Ectodermal cell (in vitro differentiated cells): ENCODE data around the gene ERI3.

Experiments
- H3K27ac ChIP-seq: 2 replicates; pipeline ENCODE4 v1.7.0; 2013; ENCODE audit warnings: mild to moderate bottlenecking, low read depth, low read length; ENCODE audit not compliant: insufficient read depth, poor library complexity, severe bottlenecking
- H3K27me3 ChIP-seq: 2 replicates; pipeline ENCODE4 v1.7.0; 2013; ENCODE audit warnings: mild to moderate bottlenecking, low read length; ENCODE audit not compliant: insufficient read depth, control insufficient read depth, poor library complexity, severe bottlenecking
- H3K36me3 ChIP-seq: one replicate; pipeline ENCODE4 v1.7.0; 2013; ENCODE audit warnings: low read length; ENCODE audit not compliant: control insufficient read depth, insufficient read depth
- H3K4me1 ChIP-seq: one replicate; pipeline ENCODE4 v1.7.0; 2013; ENCODE audit warnings: low read length; ENCODE audit not compliant: control insufficient read depth, insufficient read depth
- H3K4me3 ChIP-seq: 2 replicates; pipeline ENCODE4 v1.7.0; 2013; ENCODE audit warnings: low read depth, low read length, control low read depth; ENCODE audit not compliant: insufficient read depth
- H3K9me3 ChIP-seq: 2 replicates; pipeline ENCODE4 v1.7.0; 2013; ENCODE audit warnings: mild to moderate bottlenecking, low read length, moderate library complexity; ENCODE audit not compliant: control insufficient read depth
- WGBS, 2 experiments: methylation state at CpG; one replicate each; pipeline ENCODE4 v1.1.7; 2013; ENCODE audit warnings: missing lambda C conversion rate in 2 of 2; 5-methylcytosine and 5-hydroxymethylcytosine counted together

The ERI3 gene

DNA sequence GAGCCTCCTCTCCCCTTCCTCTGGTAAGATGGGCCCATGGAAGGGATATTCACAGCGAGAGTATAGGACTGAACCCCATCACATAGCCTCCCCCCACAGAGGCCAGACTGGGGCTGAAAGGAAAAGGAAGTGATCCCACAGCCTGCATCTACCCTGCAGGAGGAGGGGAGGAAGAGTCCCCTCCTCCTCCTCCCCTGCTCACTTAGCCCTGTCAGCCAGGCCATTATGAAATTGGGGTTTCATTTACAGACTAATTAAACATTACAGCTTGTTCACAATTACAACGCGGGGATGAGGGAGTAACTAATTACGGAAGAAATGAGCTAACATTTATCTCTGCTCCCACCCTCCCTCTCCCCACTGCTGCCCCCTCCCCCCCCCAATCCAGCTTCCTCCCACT lies 116.4 kb downstream of the ERI3 start:
- Histone ChIP-seq H3K9me3 (no peaks in the 10 kb centered on the region), H3K4me3 (no peak overlapping the region), H3K36me3 (no peaks in the 10 kb centered on the region), H3K27me3 (no peaks in the 10 kb centered on the region), H3K27ac (no peak overlapping the region), H3K4me1 (peaks cover 46% of the 10 kb centered on the region)
- 90 to 97% methylated on average over 3 to 4 of the region's 4 CpGs for WGBS, 2 experiments

GRCh38 chr1:44237721-44238457 lies 117.2 kb downstream of the ERI3 start:
- no peaks in the 10 kb centered on the region for H3K27me3 ChIP-seq
- WGBS, 2 experiments = 48 to 49% methylated on average over 33 of the region's 33 CpGs
- H3K9me3 ChIP-seq = no peaks in the 10 kb centered on the region
- no peaks in the 10 kb centered on the region for H3K36me3 ChIP-seq
- no peak overlapping the region for H3K27ac ChIP-seq
- H3K4me1 ChIP-seq = peaks cover 38% of the 10 kb centered on the region
- H3K4me3 ChIP-seq = no peak overlapping the region

GRCh38 chr1:44236490-44237272 lies 118.4 kb downstream of the ERI3 start:
- Histone ChIP-seq H3K9me3 (no peaks in the 10 kb centered on the region), H3K27me3 (no peaks in the 10 kb centered on the region), H3K27ac (no peak overlapping the region), H3K4me1 (peaks cover 33% of the 10 kb centered on the region), H3K36me3 (no peaks in the 10 kb centered on the region), H3K4me3 (no peak overlapping the region)
- 85 to 86% methylated on average over 8 of the region's 8 CpGs for whole genome bisulfite sequencing, 2 experiments

DNA sequence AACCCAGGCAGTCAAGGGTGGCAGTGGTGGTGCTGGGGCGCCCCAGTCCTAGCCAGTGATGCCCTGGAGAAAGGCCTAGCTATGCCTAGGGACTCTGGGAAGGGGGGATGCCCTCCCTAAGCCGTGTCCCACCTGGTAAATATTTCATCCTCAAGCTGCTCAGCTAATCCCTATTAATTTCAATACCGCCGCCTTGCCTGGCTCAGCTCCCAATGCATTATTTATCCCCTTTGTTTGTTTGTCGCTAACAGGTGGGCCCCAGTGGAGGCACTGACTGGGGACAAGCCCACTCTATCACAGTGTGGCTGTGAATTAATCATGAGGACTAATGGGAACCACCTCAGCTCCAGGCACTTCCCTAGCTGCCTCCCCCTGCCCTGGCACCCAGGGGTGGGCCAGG lies 119.2 kb downstream of the ERI3 start:
- 92 to 94% methylated on average over 5 of the region's 5 CpGs for WGBS, 2 experiments
- no peak overlapping the region for H3K4me3 ChIP-seq
- no peaks in the 10 kb centered on the region for H3K9me3 ChIP-seq
- H3K27ac ChIP-seq = no peak overlapping the region
- H3K27me3 ChIP-seq = no peaks in the 10 kb centered on the region
- no peaks in the 10 kb centered on the region for H3K36me3 ChIP-seq
- H3K4me1 ChIP-seq = peaks cover 29% of the 10 kb centered on the region

- Histone ChIP-seq H3K36me3 (peaks cover 2% of the 10 kb centered on the region), H3K9me3 (no peaks in the 10 kb centered on the region), H3K4me3 (no peak overlapping the region), H3K27me3 (no peaks in the 10 kb centered on the region), H3K4me1 (peaks cover 8% of the 10 kb centered on the region), H3K27ac (no peak overlapping the region)
- 95 to 100% methylated on average over 1 of the region's 1 CpG for whole genome bisulfite sequencing, 2 experiments
Observed at GRCh38 chr1:44233593-44233992, 121.5 kb downstream of the ERI3 start.

GRCh38 chr1:44230796-44231195 lies 124.3 kb downstream of the ERI3 start:
- H3K36me3 ChIP-seq = peaks cover 9% of the 10 kb centered on the region
- H3K27me3 ChIP-seq = no peaks in the 10 kb centered on the region
- 97 to 98% methylated on average over 3 of the region's 3 CpGs for WGBS, 2 experiments
- peaks cover 4% of the 10 kb centered on the region for H3K9me3 ChIP-seq
- H3K4me1 ChIP-seq = no peaks in the 10 kb centered on the region
- no peak overlapping the region for H3K27ac ChIP-seq
- no peak overlapping the region for H3K4me3 ChIP-seq

DNA sequence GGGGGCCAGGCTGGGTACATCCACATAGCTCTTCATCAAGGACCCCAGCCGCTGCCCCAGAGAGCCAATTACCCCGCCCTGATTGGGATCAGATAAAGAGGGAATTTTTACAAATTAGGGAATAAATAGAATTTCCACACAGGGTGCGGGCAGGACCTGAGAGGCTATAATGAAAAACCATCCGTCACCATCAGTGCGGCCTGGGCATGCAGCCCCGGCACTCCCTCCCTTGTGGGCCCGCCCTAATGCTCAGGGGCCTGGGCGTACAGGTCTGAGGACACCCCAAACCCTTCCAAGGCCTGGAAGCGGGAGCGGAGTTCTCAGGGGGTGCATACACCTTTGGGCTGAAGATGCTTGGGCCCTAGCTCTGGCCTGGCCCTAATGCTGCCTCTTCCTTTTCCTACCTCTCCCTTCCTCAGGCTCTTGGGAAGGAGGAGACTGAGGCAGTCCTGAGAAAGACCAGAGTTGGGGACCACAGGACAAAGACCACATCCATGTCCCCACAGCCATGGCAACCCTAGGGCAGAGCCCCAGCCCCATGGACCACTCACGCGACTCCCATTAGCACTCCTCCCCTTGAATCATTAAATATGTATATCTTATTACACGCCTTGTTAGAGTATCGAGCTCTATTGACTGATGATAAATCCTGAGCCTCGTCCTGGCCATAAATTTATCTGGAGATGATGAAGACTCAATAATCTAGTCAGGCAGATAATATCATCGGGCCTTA lies 125.5 kb downstream of the ERI3 start:
- H3K27ac ChIP-seq = no peak overlapping the region
- H3K4me3 ChIP-seq = no peak overlapping the region
- peaks cover 12% of the 10 kb centered on the region for H3K36me3 ChIP-seq
- H3K27me3 ChIP-seq = no peaks in the 10 kb centered on the region
- H3K4me1 ChIP-seq = no peaks in the 10 kb centered on the region
- H3K9me3 ChIP-seq = peaks cover 7% of the 10 kb centered on the region
- WGBS, 2 experiments = 97% methylated on average over 13 to 16 of the region's 16 CpGs

- WGBS, 2 experiments = 97 to 98% methylated on average over 13 of the region's 13 CpGs
- H3K4me1 ChIP-seq = no peaks in the 10 kb centered on the region
- H3K4me3 ChIP-seq = no peak overlapping the region
- peaks cover 12% of the 10 kb centered on the region for H3K36me3 ChIP-seq
- no peak overlapping the region for H3K27ac ChIP-seq
- no peaks in the 10 kb centered on the region for H3K27me3 ChIP-seq
- H3K9me3 ChIP-seq = peaks cover 7% of the 10 kb centered on the region
Observed at GRCh38 chr1:44228218-44228617, 126.8 kb downstream of the ERI3 start.

- 93 to 97% methylated on average over 1 of the region's 1 CpG for WGBS, 2 experiments
- Histone ChIP-seq H3K4me3 (no peak overlapping the region), H3K36me3 (peaks cover 12% of the 10 kb centered on the region), H3K27me3 (no peaks in the 10 kb centered on the region), H3K9me3 (peaks cover 7% of the 10 kb centered on the region), H3K27ac (no peak overlapping the region), H3K4me1 (no peaks in the 10 kb centered on the region)
Observed at GRCh38 chr1:44227211-44227610, 127.8 kb downstream of the ERI3 start.

DNA sequence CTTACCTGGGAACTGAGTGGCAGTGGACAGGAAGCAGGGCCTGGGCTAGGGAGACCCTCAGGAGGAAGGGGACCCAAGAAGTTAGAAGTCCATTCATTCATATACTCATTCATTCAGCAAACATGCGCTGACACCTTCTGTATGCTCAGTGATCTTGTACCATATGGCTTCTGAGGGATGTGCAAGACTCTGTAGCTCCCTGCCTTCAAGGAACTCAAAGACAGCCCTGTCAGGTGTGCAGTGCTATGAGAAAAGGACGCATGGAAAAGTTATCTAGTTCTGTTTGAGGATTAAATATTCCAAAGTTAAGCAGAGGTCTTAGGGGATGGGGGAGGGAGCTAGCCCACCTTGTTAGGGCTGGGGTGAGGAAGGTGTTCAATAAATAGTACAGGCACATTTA lies 129.3 kb downstream of the ERI3 start:
- H3K27ac ChIP-seq = no peak overlapping the region
- H3K9me3 ChIP-seq = peaks cover 7% of the 10 kb centered on the region
- no peak overlapping the region for H3K4me3 ChIP-seq
- H3K4me1 ChIP-seq = no peaks in the 10 kb centered on the region
- 95% methylated on average over 2 of the region's 2 CpGs for WGBS, 2 experiments
- H3K36me3 ChIP-seq = peaks cover 21% of the 10 kb centered on the region
- no peaks in the 10 kb centered on the region for H3K27me3 ChIP-seq
